ENCODE results near the gene GLIPR1L2. TPM values are rescaled to one million over a fixed set of nuclear protein-coding genes. Genes with fewer than 3 reads are reported as not detected.
"Not testable (repeated sequence)": the region's sequence is repeated elsewhere in the genome, so short reads cannot be mapped to it uniquely, and the experiment has no call there.

Gene GLIPR1L2
- total RNA-seq, 1 donor from 2014 or later: 0.40 TPM

DNA sequence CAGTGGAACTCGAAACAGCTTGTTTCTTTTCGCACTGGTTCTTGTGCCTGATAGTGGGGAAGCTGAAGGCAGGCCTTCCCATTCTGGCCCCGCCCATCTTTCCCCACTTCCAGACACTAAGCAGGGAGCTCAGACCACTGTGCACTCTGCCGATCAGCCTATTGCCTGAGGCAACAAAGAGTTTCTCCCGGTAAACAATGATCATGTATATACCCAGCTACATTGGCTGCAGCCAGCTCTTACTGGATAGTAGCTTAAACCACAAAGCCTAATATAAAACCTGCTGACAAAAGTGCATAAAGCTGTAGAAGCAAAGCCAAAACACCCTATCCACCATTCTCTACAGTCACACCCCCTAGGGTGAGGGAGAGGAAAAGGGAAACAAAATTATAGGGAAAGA lies 65.0 kb downstream of the GLIPR1L2 start:
- no peak for TF ChIP-seq CTCF (conservative IDR thresholded peaks at IDR 0.05)
- no peak overlapping the region for H3K4me3 Mint-ChIP-seq
- no peaks in the 10 kb centered on the region for H3K27me3 Mint-ChIP-seq (ENCODE audit: low read depth)
- H3K4me1 Mint-ChIP-seq: peaks cover 5% of the 10 kb centered on the region
- no peak for DNase-seq (ENCODE audit: low read depth, low spot score)
- no peak overlapping the region for H3K27ac Mint-ChIP-seq (ENCODE audit: unreplicated experiment)
- H3K9me3 Mint-ChIP-seq: peaks cover 13% of the 10 kb centered on the region
- peaks cover 5% of the 10 kb centered on the region for H3K36me3 Mint-ChIP-seq (ENCODE audit: low read depth)

GRCh38 chr12:75457191-75457590 lies 66.3 kb downstream of the GLIPR1L2 start:
- H3K4me1 Mint-ChIP-seq: peaks cover 5% of the 10 kb centered on the region
- H3K36me3 Mint-ChIP-seq (ENCODE audit: low read depth): peaks cover 5% of the 10 kb centered on the region
- H3K4me3 Mint-ChIP-seq: no peak overlapping the region
- no peak for DNase-seq (ENCODE audit: low read depth, low spot score)
- peaks cover 13% of the 10 kb centered on the region for H3K9me3 Mint-ChIP-seq
- no peaks in the 10 kb centered on the region for H3K27me3 Mint-ChIP-seq (ENCODE audit: low read depth)
- TF ChIP-seq CTCF (conservative IDR thresholded peaks at IDR 0.05): no peak
- H3K27ac Mint-ChIP-seq (ENCODE audit: unreplicated experiment): no peak overlapping the region

- not testable (repeated sequence) for DNase-seq (ENCODE audit: low read depth, low spot score); H3K27ac Mint-ChIP-seq (ENCODE audit: unreplicated experiment); H3K36me3 Mint-ChIP-seq (ENCODE audit: low read depth); H3K4me3 Mint-ChIP-seq; H3K4me1 Mint-ChIP-seq; H3K27me3 Mint-ChIP-seq (ENCODE audit: low read depth)
- H3K9me3 Mint-ChIP-seq: peaks cover 13% of the 10 kb centered on the region
These were observed 67.0 kb downstream of the GLIPR1L2 start for GRCh38 chr12:75457866-75458265.

- peaks cover 13% of the 10 kb centered on the region for H3K9me3 Mint-ChIP-seq
- no peak for DNase-seq (ENCODE audit: low read depth, low spot score)
- H3K36me3 Mint-ChIP-seq (ENCODE audit: low read depth): peaks cover 5% of the 10 kb centered on the region
- no peak for TF ChIP-seq CTCF (conservative IDR thresholded peaks at IDR 0.05)
- no peak overlapping the region for H3K27ac Mint-ChIP-seq (ENCODE audit: unreplicated experiment)
- H3K4me1 Mint-ChIP-seq: peaks cover 5% of the 10 kb centered on the region
- H3K4me3 Mint-ChIP-seq: no peak overlapping the region
- no peaks in the 10 kb centered on the region for H3K27me3 Mint-ChIP-seq (ENCODE audit: low read depth)
These were observed 68.9 kb downstream of the GLIPR1L2 start for GRCh38 chr12:75459755-75460154.

DNA sequence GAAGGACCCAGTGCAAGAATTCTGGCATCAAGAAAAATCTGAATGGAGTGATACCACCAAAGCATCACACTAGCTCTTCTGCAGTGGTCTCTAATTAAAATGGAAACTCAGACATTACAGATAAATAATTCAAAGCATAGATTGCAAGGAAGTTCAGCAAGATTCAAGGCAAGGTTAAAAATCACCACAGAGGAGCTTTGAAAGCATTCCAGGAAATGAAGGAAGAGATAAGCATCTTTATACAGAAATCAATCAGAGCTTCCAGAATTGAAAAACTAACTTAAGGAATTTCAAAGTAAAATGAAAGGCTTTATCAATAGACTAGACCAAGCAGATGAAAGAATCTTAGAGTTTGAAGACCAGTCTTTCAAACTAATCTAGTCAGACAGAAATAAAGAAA lies 69.3 kb downstream of the GLIPR1L2 start:
- Mint-ChIP-seq H3K27ac (ENCODE audit: unreplicated experiment) (no peak overlapping the region), H3K36me3 (ENCODE audit: low read depth) (peaks cover 5% of the 10 kb centered on the region), H3K4me3 (no peak overlapping the region), H3K27me3 (ENCODE audit: low read depth) (no peaks in the 10 kb centered on the region), H3K4me1 (peaks cover 5% of the 10 kb centered on the region), H3K9me3 (peaks cover 13% of the 10 kb centered on the region)
- no peak for TF ChIP-seq CTCF (conservative IDR thresholded peaks at IDR 0.05)
- no peak for DNase-seq (ENCODE audit: low read depth, low spot score)

DNA sequence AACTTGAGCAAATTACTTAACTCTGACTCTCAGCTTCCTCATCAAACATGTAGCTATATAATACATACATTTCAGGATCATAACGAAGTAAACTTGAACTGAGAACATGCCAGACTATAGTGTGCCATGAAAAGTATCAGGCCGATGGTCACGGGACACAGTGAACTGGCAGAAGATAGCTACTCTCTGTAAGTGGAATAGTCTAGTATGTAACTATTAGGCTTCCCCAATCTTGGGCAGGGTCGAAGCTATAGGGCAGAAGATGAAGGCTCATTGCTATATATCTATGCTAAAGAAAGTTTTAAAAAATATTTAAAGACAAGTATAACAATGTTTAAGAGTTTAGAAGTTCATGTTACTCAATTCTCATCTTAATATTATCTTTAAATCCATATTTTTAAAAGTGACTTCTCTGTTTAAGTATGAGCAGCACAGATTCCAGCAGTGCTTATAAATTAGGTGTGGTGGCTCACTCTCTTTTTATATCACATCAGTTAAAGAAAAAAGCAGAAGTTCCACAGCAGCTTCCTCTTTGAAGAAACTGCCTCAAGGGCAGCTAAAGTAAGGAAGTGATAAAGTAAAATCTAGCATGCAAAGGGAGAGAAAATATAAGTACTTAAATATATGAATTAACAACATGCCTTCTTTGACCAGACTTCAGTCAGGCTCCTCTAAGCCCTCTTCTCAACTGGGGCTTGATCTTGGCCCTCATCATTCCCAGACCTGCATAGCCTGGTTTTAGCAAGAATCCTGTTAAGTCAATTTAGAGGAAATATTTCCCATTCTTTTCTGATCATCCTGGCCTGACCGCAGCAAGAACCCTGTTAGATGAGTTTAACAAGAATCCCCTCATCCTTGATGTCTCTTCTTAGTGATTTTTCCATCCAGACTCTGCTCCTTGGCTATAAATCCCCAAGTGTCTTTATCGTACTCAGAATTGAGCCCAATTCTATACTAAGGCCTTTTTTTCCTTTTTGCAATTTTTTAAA lies 81.3 kb downstream of the GLIPR1L2 start:
- no peak overlapping the region for H3K4me3 Mint-ChIP-seq
- no peak overlapping the region for H3K27ac Mint-ChIP-seq (ENCODE audit: unreplicated experiment)
- H3K4me1 Mint-ChIP-seq: no peaks in the 10 kb centered on the region
- H3K36me3 Mint-ChIP-seq (ENCODE audit: low read depth): no peaks in the 10 kb centered on the region
- no peak for TF ChIP-seq CTCF (conservative IDR thresholded peaks at IDR 0.05)
- DNase-seq (ENCODE audit: low read depth, low spot score): no peak
- H3K27me3 Mint-ChIP-seq (ENCODE audit: low read depth): no peaks in the 10 kb centered on the region
- no peaks in the 10 kb centered on the region for H3K9me3 Mint-ChIP-seq
